ENCODE measurements around the gene NFKB1. TPM values are rescaled to one million over a fixed set of nuclear protein-coding genes. Genes with fewer than 3 reads are reported as not detected.

The NFKB1 gene
- total and polyA plus RNA-seq, 10 of the 15 experiments (the other 5 are each of a cell fraction or from before 2014, with no cell fraction given), result 8.7 to 110 (median 57.3) TPM

DNA sequence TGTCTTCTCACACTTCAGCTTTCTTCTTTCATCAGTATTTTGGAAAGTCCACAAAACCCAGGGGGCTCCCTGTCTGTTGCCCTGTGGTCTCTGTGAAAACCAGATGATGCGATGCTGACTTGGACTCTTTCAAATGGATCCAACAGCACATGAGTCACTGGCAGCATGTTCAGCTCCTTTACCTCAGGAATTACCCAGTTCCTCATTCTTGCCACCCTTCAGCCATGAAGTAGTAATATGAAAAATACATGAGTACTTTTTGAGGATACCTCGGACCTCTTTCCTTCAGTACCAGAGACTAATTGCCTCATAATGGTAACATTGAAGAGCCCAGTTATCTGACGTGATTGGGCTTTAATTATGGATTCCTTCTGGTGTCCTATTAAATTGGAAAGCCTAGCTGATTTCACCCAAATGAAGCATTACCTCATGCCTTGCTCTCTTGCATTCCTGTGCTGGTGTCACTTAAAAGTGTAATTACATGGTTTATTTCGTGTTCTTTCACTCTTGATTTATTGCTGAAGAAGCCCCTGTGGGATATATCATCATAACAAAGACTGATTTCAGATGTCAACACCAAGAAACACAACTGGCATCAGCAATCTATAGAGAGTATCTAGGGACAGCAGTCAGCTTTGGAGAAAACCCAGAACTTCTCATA, 63.4 kb downstream of the NFKB1 start (continued):
- TF ChIP-seq, protein P1, sequence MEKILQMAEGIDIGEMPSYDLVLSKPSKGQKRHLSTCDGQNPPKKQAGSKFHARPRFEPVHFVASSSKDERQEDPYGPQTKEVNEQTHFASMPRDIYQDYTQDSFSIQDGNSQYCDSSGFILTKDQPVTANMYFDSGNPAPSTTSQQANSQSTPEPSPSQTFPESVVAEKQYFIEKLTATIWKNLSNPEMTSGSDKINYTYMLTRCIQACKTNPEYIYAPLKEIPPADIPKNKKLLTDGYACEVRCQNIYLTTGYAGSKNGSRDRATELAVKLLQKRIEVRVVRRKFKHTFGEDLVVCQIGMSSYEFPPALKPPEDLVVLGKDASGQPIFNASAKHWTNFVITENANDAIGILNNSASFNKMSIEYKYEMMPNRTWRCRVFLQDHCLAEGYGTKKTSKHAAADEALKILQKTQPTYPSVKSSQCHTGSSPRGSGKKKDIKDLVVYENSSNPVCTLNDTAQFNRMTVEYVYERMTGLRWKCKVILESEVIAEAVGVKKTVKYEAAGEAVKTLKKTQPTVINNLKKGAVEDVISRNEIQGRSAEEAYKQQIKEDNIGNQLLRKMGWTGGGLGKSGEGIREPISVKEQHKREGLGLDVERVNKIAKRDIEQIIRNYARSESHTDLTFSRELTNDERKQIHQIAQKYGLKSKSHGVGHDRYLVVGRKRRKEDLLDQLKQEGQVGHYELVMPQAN (conservative IDR thresholded peaks at IDR 0.05), result no peak
- TF ChIP-seq, protein P2, sequence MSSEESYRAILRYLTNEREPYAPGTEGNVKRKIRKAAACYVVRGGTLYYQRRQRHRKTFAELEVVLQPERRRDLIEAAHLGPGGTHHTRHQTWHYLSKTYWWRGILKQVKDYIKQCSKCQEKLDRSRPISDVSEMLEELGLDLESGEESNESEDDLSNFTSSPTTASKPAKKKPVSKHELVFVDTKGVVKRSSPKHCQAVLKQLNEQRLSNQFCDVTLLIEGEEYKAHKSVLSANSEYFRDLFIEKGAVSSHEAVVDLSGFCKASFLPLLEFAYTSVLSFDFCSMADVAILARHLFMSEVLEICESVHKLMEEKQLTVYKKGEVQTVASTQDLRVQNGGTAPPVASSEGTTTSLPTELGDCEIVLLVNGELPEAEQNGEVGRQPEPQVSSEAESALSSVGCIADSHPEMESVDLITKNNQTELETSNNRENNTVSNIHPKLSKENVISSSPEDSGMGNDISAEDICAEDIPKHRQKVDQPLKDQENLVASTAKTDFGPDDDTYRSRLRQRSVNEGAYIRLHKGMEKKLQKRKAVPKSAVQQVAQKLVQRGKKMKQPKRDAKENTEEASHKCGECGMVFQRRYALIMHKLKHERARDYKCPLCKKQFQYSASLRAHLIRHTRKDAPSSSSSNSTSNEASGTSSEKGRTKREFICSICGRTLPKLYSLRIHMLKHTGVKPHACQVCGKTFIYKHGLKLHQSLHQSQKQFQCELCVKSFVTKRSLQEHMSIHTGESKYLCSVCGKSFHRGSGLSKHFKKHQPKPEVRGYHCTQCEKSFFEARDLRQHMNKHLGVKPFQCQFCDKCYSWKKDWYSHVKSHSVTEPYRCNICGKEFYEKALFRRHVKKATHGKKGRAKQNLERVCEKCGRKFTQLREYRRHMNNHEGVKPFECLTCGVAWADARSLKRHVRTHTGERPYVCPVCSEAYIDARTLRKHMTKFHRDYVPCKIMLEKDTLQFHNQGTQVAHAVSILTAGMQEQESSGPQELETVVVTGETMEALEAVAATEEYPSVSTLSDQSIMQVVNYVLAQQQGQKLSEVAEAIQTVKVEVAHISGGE (CRISPR knock-in tag; IDR thresholded peaks at IDR 0.05), result no peak
- no peak for TF ChIP-seq NFYB (IDR thresholded peaks at IDR 0.05; ENCODE audit: insufficient read depth, low read depth, low read length)
- no peak for TF ChIP-seq RFX5 (IDR thresholded peaks at IDR 0.05; ENCODE audit: low read depth, low read length)
- TF ChIP-seq CBX5 (IDR thresholded peaks at IDR 0.05; ENCODE audit: low read depth), result peak; percentile 77
- TF ChIP-seq TARDBP (IDR thresholded peaks at IDR 0.05; ENCODE audit: borderline replicate concordance), result no peak
- peak; percentile 79 for TF ChIP-seq JUNB (IDR thresholded peaks at IDR 0.05)
- TF ChIP-seq LARP7 (IDR thresholded peaks at IDR 0.05), result no peak
- TF ChIP-seq, protein P3, sequence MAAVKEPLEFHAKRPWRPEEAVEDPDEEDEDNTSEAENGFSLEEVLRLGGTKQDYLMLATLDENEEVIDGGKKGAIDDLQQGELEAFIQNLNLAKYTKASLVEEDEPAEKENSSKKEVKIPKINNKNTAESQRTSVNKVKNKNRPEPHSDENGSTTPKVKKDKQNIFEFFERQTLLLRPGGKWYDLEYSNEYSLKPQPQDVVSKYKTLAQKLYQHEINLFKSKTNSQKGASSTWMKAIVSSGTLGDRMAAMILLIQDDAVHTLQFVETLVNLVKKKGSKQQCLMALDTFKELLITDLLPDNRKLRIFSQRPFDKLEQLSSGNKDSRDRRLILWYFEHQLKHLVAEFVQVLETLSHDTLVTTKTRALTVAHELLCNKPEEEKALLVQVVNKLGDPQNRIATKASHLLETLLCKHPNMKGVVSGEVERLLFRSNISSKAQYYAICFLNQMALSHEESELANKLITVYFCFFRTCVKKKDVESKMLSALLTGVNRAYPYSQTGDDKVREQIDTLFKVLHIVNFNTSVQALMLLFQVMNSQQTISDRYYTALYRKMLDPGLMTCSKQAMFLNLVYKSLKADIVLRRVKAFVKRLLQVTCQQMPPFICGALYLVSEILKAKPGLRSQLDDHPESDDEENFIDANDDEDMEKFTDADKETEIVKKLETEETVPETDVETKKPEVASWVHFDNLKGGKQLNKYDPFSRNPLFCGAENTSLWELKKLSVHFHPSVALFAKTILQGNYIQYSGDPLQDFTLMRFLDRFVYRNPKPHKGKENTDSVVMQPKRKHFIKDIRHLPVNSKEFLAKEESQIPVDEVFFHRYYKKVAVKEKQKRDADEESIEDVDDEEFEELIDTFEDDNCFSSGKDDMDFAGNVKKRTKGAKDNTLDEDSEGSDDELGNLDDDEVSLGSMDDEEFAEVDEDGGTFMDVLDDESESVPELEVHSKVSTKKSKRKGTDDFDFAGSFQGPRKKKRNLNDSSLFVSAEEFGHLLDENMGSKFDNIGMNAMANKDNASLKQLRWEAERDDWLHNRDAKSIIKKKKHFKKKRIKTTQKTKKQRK (IDR thresholded peaks at IDR 0.05; ENCODE audit: low read depth, low read length), result no peak
- no peak for TF ChIP-seq KDM1A (IDR thresholded peaks at IDR 0.05; ENCODE audit: borderline replicate concordance)
- TF ChIP-seq, protein P4, sequence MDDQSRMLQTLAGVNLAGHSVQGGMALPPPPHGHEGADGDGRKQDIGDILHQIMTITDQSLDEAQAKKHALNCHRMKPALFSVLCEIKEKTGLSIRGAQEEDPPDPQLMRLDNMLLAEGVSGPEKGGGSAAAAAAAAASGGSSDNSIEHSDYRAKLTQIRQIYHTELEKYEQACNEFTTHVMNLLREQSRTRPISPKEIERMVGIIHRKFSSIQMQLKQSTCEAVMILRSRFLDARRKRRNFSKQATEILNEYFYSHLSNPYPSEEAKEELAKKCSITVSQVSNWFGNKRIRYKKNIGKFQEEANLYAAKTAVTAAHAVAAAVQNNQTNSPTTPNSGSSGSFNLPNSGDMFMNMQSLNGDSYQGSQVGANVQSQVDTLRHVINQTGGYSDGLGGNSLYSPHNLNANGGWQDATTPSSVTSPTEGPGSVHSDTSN (IDR thresholded peaks at IDR 0.05; ENCODE audit: insufficient replicate concordance, low read depth, low read length), result no peak
- TF ChIP-seq HDAC6 (IDR thresholded peaks at IDR 0.05; ENCODE audit: unreplicated experiment), result no peak
- no peak for TF ChIP-seq FOS (IDR thresholded peaks at IDR 0.05; ENCODE audit: borderline replicate concordance, extremely low read depth, insufficient read length)
- peak; percentile 76; the same call in 2 of the 3 replicates for TF ChIP-seq POU2F2 (IDR thresholded peaks at IDR 0.05; ENCODE audit: borderline replicate concordance, low read depth, low read length)
- TF ChIP-seq CHD2 (IDR thresholded peaks at IDR 0.05; ENCODE audit: borderline replicate concordance, low read depth, low read length), result 0 out of 2 replicates have a peak, but pooled peaks have one; percentile 60
- TF ChIP-seq, protein P5, sequence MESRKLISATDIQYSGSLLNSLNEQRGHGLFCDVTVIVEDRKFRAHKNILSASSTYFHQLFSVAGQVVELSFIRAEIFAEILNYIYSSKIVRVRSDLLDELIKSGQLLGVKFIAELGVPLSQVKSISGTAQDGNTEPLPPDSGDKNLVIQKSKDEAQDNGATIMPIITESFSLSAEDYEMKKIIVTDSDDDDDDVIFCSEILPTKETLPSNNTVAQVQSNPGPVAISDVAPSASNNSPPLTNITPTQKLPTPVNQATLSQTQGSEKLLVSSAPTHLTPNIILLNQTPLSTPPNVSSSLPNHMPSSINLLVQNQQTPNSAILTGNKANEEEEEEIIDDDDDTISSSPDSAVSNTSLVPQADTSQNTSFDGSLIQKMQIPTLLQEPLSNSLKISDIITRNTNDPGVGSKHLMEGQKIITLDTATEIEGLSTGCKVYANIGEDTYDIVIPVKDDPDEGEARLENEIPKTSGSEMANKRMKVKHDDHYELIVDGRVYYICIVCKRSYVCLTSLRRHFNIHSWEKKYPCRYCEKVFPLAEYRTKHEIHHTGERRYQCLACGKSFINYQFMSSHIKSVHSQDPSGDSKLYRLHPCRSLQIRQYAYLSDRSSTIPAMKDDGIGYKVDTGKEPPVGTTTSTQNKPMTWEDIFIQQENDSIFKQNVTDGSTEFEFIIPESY (IDR thresholded peaks at IDR 0.05), result no peak
- no peak for TF ChIP-seq STAT1 (conservative IDR thresholded peaks at IDR 0.05)
- no peak for TF ChIP-seq SREBF1 (IDR thresholded peaks at IDR 0.05; ENCODE audit: low read length)
